GM12892 (cell line): ENCODE results near the gene RBMS3.

ENCODE experiments used
- POLR2A ChIP-seq: IDR thresholded peaks from 2 replicates; pipeline ENCODE4 v1.6.1; 2011; ENCODE audit warnings: low read depth, low read length, control low read depth
- POLR2AphosphoS5 ChIP-seq: IDR thresholded peaks from 2 replicates; pipeline ENCODE4 v1.6.1; 2011; ENCODE audit warnings: low read depth, low read length, control low read depth
- TAF1 ChIP-seq: IDR thresholded peaks from 2 replicates; pipeline ENCODE4 v1.6.1; 2011; ENCODE audit warnings: low read depth, mild to moderate bottlenecking, control low read depth, low read length, borderline replicate concordance

GRCh38 chr3:29871087-29871486 is 590.2 kb downstream of the RBMS3 start:
- TF ChIP-seq POLR2A (no peak), POLR2AphosphoS5 (no peak), TAF1 (no peak)
